PC-9 (cell line): ENCODE measurements around the gene TMEM187. TPM values are rescaled to one million over a fixed set of nuclear protein-coding genes. Genes with fewer than 3 reads are reported as not detected.

Experiments
- BruUV-seq: library from RNA; stranded (reverse); fragments of 400-500 nt; replicated peaks from 2 replicates; lab custom pipeline; 2021; lab: Mats Ljungman, UMichigan
- CTCF ChIA-PET: fragments of 300-600 bp; sonication (Branson Sonifier 250); formaldehyde crosslinking; loops from one replicate; lab custom pipeline; 2022; ENCODE audit warnings: antibody characterized with exemption; lab: Charles Lee
- POLR2A ChIA-PET: fragments of 300-600 bp; sonication (Branson Sonifier 250); formaldehyde crosslinking; loops from one replicate; lab custom pipeline; 2022; ENCODE audit warnings: antibody characterized with exemption; ENCODE audit not compliant: unreplicated experiment; lab: Charles Lee
- DNase-seq, 2 experiments: peaks; one replicate each; pipeline versions ENCODE4 v3.0.0 to v3.0.0-alpha.2; 2015 to 2022; ENCODE audit warnings: mixed read lengths in 1 of 2
- H2AFZ ChIP-seq: fragments of 200-600 bp; sonication (generic); 2 replicates; pipeline ENCODE4 v1.8.1; 2017; ENCODE audit warnings: antibody characterized with exemption
- H3F3A ChIP-seq: fragments of 200-600 bp; sonication (generic); 2 replicates; pipeline ENCODE4 v1.8.1; 2017; ENCODE audit warnings: antibody characterized with exemption, mild to moderate bottlenecking, low read depth; ENCODE audit not compliant: insufficient read depth
- H3K27ac ChIP-seq: fragments of 200-600 bp; sonication (generic); 2 replicates; pipeline ENCODE4 v1.6.1; 2016; ENCODE audit warnings: mixed run types
- H3K27me3 ChIP-seq: fragments of 200-600 bp; sonication (generic); 2 replicates; pipeline ENCODE4 v1.6.1; 2016; ENCODE audit warnings: low read depth, mixed run types; ENCODE audit not compliant: insufficient read depth
- H3K36me3 ChIP-seq: fragments of 200-600 bp; sonication (generic); 2 replicates; pipeline ENCODE4 v1.6.1; 2016; ENCODE audit warnings: low read depth, mixed run types
- H3K4me1 ChIP-seq: fragments of 200-600 bp; sonication (generic); replicated peaks from 2 replicates; pipeline ENCODE4 v1.6.1; 2016; ENCODE audit warnings: mixed run types; ENCODE audit not compliant: insufficient read depth
- H3K4me2 ChIP-seq: fragments of 200-600 bp; sonication (generic); 2 replicates; pipeline ENCODE4 v1.6.1; 2017; ENCODE audit warnings: mixed run types
- H3K4me3 ChIP-seq: fragments of 200-600 bp; sonication (generic); 2 replicates; pipeline ENCODE4 v1.6.1; 2016; ENCODE audit warnings: mixed run types
- H3K79me2 ChIP-seq: fragments of 200-600 bp; sonication (generic); 2 replicates; pipeline ENCODE4 v1.6.1; 2017; ENCODE audit warnings: low read depth, mixed run types
- H3K9me2 ChIP-seq: fragments of 200-600 bp; sonication (generic); 2 replicates; pipeline ENCODE4 v1.8.1; 2017; ENCODE audit warnings: mild to moderate bottlenecking; ENCODE audit not compliant: insufficient read depth
- H3K9me3 ChIP-seq: fragments of 200-600 bp; sonication (generic); 2 replicates; pipeline ENCODE4 v1.8.1; 2016; ENCODE audit warnings: low read depth; ENCODE audit not compliant: insufficient read depth
- H4K20me1 ChIP-seq: fragments of 200-600 bp; sonication (generic); 2 replicates; pipeline ENCODE4 v1.8.1; 2017; ENCODE audit not compliant: insufficient read depth
- CTCF ChIP-seq: fragments of 200-600 bp; sonication (generic); conservative IDR thresholded peaks from 2 replicates; pipeline ENCODE4 v1.6.1; 2017; ENCODE audit warnings: mixed run types, antibody characterized with exemption, mild to moderate bottlenecking, moderate library complexity
- EZH2 ChIP-seq: fragments of 200-600 bp; sonication (generic); IDR thresholded peaks from 2 replicates; pipeline ENCODE4 v1.8.0; 2017; ENCODE audit warnings: antibody characterized with exemption, low read depth
- intact Hi-C: fragments of 100-400 bp; cut with micrococcal nuclease; formaldehyde crosslinking; loops from one replicate; pipeline ENCODE4 v1.10.0; 2022; ENCODE audit not compliant: unreplicated experiment
- total RNA-seq: library from RNA; stranded (reverse); gene quantifications from 2 replicates; pipeline ENCODE4 v1.2.3, GENCODE V29; 2021

TMEM187 gene
- total RNA-seq, 1 experiment from 2014 or later: 20.1 TPM

- Histone ChIP-seq H3F3A (peaks cover 5% of the 10 kb centered on the region; the same call in 1 of the 2 replicates), H3K9me3 (no peaks in the 10 kb centered on the region), H4K20me1 (no peaks in the 10 kb centered on the region), H2AFZ (no peak overlapping the region), H3K79me2 (no peaks in the 10 kb centered on the region), H3K27ac (no peak overlapping the region), H3K9me2 (no peaks in the 10 kb centered on the region), H3K36me3 (no peaks in the 10 kb centered on the region), H3K4me1 (peaks cover 8% of the 10 kb centered on the region; the same call in 1 of the 2 replicates), H3K4me3 (no peak overlapping the region), H3K4me2 (no peak overlapping the region), H3K27me3 (no peaks in the 10 kb centered on the region)
- ChIA-PET POLR2A (no interaction called here), CTCF (no interaction called here)
- intact Hi-C loops: no loop called here
- no TSS peak for BruUV-seq
- no peak for DNase-seq
- TF ChIP-seq EZH2 (no peak), CTCF (no peak)
These were observed 52.7 kb downstream of the TMEM187 start for GRCh38 chrX:154025230-154025629.

GRCh38 chrX:154026136-154027021 is 53.8 kb downstream of the TMEM187 start:
- H3K4me3 ChIP-seq: no peak overlapping the region
- peaks cover 5% of the 10 kb centered on the region; the same call in 1 of the 2 replicates for H3F3A ChIP-seq
- H3K79me2 ChIP-seq: no peaks in the 10 kb centered on the region
- ChIA-PET POLR2A (no interaction called here), CTCF (interaction anchor here (0.6 kb wide), 1 partner anchor 105 kb away, joined by 3 read pairs; no protein-coding TSS in a partner anchor)
- no peaks in the 10 kb centered on the region for H3K9me3 ChIP-seq
- H3K27me3 ChIP-seq: no peaks in the 10 kb centered on the region
- H2AFZ ChIP-seq: no peak overlapping the region
- H3K4me2 ChIP-seq: no peak overlapping the region
- DNase-seq: no peak
- no peak overlapping the region for H3K27ac ChIP-seq
- H3K36me3 ChIP-seq: no peaks in the 10 kb centered on the region
- H4K20me1 ChIP-seq: no peaks in the 10 kb centered on the region
- peaks cover 1% of the 10 kb centered on the region; the same call in 1 of the 2 replicates for H3K4me1 ChIP-seq
- intact Hi-C loops: no loop called here
- H3K9me2 ChIP-seq: no peaks in the 10 kb centered on the region
- no peak for TF ChIP-seq CTCF
- no peak for TF ChIP-seq EZH2
- no TSS peak for BruUV-seq

- Histone ChIP-seq H4K20me1 (no peaks in the 10 kb centered on the region), H3K27me3 (no peaks in the 10 kb centered on the region), H2AFZ (no peak overlapping the region), H3K79me2 (no peaks in the 10 kb centered on the region), H3F3A (peaks cover 3% of the 10 kb centered on the region; the same call in 1 of the 2 replicates), H3K9me3 (no peaks in the 10 kb centered on the region), H3K4me2 (no peak overlapping the region), H3K4me3 (no peak overlapping the region), H3K4me1 (no peaks in the 10 kb centered on the region), H3K36me3 (no peaks in the 10 kb centered on the region), H3K9me2 (no peaks in the 10 kb centered on the region), H3K27ac (no peak overlapping the region)
- intact Hi-C loops: no loop called here
- ChIA-PET POLR2A (no interaction called here), CTCF (interaction anchor here (0.6 kb wide), 1 partner anchor 105 kb away, joined by 3 read pairs; no protein-coding TSS in a partner anchor)
- TF ChIP-seq CTCF: no peak
- TF ChIP-seq EZH2: no peak
- no TSS peak for BruUV-seq
- DNase-seq: no peak
These were observed 54.5 kb downstream of the TMEM187 start for GRCh38 chrX:154027022-154027402.
